Stimulated activated CD4-positive, alpha-beta T cell treated with anti-CD3 and anti-CD28 coated beads, Interleukin-4, amount 100 ng/mL, for 48 hours (primary cell): ENCODE results near the gene EVI2B.
"Not testable (repeated sequence)": the region's sequence is repeated elsewhere in the genome, so short reads cannot be mapped to it uniquely, and the experiment has no call there.

Experiments
- DNase-seq, 2 donors: peaks; one replicate each; pipeline ENCODE4 v3.0.0-alpha.2; 2020; ENCODE audit warnings: low read depth in 2 of 2

The EVI2B gene

DNA sequence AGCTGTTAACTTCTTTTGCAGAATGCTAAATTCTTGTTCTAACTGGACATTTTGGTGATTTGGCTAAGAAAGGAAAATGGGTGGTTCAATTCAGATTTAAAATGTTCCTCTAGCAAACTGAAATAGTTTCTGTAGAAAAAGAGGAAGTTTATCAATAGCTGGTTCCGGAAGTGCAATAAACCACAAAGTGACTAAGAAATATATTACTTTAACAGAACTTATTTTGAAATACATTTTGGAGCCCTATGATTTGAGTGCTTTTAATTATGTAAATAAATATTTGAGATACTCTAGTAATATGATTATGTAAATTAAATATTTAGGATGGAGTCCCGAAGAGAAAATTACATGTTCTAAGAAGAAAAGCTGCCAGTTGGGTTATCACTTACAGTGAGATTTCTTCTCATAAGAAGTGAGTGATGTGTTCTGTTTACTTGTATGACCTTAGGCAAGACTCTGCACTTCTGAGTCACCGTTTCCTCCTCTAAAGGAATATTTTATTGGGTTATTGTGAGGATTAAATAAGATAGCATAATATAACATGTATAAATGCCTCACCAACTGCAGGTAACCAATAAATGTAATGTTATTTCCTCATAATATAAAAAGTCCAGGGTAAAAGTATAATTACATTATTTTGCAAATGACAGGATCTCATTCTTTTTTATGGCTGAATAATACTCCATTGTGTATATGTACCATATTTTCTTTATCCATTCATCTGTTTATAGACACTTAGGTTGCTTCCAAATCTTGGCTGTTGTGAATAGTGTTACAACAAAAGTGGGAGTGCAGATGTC is at the start of gene EVI2B:
Gene EVI2B, minus strand, starts transcription at position 73 of the 800 bp plus-strand sequence. CDS start 8,445 bp downstream, outside the sequence.
- DNase-seq, result no peak

- no peak for DNase-seq
These were observed 44.1 kb upstream of the EVI2B start for GRCh38 chr17:31357839-31358394.

- DNase-seq, result no peak
These were observed 43.2 kb upstream of the EVI2B start for GRCh38 chr17:31357091-31357490.

- DNase-seq, result no peak
These were observed 42.1 kb upstream of the EVI2B start for GRCh38 chr17:31355935-31356334.

GRCh38 chr17:31349454-31349853 is 35.6 kb upstream of the EVI2B start:
- no peak for DNase-seq

- not testable (repeated sequence) for DNase-seq
These were observed 31.4 kb upstream of the EVI2B start for GRCh38 chr17:31345191-31345747.

DNA sequence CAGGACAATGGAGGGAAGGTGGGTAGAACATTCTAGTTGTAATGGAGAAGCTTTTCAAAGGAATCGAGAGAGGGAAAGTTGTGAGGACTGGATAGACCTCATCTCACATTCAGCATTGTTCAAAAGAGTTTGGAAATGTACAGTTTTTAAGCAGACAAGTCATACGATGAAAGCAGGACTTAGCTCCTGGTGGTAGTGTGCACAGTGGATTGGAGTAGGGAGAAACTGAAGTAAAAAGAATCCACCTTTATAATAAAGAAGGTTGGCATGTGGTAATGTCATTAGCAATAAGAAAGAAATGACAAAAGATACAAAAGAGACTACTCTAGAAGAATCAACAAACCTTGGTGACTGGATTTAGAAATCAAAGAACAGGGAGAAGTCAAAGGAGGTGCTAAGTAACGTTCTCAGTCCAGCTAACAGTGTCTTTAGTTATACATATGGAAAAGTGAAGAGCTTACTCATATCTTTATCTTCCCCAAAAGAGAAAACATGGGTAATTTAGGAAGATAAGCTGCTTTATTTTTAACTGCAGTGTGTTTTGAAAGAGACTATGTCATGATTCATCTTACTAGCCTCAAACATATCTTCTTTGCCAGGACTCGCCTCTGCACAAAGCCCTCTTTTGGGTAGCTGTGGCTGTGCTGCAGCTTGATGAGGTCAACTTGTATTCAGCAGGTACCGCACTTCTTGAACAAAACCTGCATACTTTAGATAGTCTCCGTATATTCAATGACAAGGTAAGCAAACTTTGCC is 26.2 kb upstream of the EVI2B start:
- no peak for DNase-seq

GRCh38 chr17:31329221-31329620 is 15.4 kb upstream of the EVI2B start:
- DNase-seq, result no peak

DNA sequence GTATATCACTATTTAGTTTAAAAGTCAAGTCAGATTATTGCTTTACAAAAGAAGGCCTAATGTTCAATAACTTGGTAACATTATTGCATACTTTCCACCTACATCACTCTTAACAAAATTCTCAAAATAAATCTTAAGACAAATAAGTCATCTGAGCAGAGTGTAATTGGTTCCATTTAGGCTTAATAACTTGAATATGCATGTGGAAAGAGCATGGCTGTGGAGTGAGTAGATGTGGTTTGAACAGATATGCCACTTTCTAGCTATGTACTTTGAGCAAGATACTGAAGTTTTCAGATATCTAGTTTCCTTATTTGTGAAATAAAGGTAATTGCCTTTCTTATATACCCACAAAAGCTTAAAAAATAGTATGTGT is 14.3 kb upstream of the EVI2B start:
- DNase-seq, result no peak

DNA sequence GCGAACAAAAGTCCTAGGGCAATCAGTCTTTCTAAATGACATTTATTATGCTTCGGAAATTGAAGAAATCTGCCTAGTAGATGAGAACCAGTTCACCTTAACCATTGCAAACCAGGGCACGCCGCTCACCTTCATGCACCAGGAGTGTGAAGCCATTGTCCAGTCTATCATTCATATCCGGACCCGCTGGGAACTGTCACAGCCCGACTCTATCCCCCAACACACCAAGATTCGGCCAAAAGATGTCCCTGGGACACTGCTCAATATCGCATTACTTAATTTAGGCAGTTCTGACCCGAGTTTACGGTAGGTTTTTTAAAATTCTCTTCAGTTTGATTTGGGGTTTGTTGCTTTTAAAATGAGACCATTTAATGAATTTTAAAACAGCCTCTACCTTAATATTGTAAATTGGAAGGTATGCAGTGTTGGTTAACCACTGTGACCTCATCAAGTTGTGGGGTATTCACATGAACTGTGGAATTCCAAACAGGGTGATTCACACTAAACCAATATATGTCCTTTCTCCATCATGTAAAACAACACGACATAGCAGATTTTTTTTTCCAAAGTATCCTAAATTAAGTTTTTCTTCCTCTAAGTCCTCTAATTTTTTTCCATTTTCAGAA is 13.8 kb upstream of the EVI2B start:
- DNase-seq, result no peak

- DNase-seq, result no peak
These were observed 9.7 kb upstream of the EVI2B start for GRCh38 chr17:31323551-31323950.

DNA sequence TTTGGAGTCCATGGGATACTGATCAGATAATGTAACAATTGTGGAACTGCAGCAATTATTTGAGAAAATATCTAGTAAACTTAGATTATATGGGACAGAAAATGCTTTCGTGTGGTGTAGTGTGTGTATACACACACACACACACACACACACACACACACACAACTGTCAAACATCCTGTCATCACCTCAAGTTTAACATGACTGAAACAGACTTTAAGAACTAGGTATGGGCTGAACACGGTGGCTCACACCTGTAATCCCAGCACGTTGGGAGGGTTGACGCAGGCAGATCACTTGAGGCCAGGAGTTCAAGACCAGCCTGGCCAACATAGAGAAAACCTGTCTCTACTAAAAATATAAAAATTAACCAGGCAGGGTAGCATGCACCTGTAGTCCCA is 8.1 kb upstream of the EVI2B start:
- DNase-seq, result no peak

DNA sequence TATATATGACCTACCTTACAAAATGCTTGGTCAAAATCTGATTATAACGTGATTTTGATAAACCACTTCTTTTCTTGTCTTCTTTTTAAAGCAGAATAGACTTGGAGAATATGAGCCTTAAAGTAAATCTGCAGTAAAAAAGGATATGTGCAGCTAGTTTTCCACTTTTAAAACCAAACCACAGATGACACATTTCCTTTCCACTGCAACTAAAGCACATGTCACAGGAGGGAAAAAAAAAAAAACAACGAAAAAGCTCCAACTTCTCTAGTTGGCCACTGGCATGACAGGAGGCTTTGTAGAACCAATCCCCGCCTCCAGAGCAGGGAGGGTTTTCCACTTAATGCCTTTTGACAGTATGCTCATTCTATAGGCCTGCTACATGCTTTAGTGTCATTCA is 7.6 kb upstream of the EVI2B start, which contains the start of gene EVI2A:
Gene EVI2A, minus strand, starts transcription at position 142 of the 400 bp plus-strand sequence. CDS start 2,609 bp downstream, outside the sequence.
- peak; percentile 57 to 70 for DNase-seq

- DNase-seq, result no peak
These were observed 6.9 kb upstream of the EVI2B start for GRCh38 chr17:31320791-31321190.

DNA sequence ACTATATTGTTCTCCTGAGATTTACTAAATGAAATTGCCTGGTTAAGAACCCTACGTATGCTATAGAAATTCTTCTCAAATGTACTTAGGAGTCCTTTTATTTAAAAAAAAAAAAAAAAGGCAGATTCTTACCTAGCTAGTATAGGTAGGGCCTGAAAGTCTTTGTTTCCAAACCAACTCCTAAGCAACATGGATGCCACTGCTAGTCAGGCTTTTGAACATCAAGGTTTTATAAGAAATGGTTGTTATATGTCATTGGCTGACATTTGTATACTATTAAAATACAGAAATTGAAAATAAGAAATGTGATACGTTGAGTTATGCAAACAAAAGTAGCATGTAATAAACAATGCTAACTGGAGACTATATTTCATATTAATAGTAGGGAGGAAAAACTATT is 6.4 kb upstream of the EVI2B start:
- no peak for DNase-seq

- DNase-seq, result no peak
These were observed 5.2 kb upstream of the EVI2B start for GRCh38 chr17:31318851-31319661.

GRCh38 chr17:31318298-31318801 is 4.5 kb upstream of the EVI2B start:
- DNase-seq, result peak; percentile 19 to 42

DNA sequence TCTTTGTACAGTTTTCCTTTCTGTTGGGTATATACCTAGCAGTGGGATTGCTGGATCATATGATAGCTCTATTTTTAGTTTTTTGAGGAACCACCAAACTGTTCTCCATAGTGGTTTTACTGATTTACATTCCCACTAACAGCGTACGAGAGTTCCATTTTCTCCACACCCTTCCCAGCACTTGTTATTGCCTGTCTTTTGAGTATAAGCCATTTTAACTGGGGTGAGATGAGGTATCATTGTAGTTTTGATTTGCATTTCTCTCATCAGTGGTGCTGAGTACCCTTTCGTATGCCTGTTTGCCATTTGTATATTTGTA is 887 bp upstream of the EVI2B start:
- DNase-seq, result no peak

DNA sequence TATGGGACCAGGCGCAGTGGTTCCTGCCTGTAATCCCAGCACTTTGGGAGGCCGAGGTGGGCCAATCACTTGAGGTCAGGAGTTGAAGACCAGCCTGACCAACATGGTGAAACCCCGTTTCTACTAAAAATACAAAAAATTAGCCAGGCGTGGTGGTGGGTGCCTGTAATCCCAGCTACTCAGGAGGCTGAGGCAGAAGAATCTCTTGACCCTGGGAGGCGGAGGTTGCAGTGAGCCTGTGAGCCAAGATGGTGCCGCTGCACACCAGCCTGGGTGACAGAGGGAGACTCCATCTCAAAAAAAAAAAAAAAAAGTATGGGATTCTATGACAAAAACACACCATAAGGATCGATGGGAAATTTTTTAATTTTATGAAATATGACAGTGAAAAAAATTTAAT is 1.6 kb downstream of the EVI2B start:
- peak in 1 of 2 donors; percentile 18 for DNase-seq

DNA sequence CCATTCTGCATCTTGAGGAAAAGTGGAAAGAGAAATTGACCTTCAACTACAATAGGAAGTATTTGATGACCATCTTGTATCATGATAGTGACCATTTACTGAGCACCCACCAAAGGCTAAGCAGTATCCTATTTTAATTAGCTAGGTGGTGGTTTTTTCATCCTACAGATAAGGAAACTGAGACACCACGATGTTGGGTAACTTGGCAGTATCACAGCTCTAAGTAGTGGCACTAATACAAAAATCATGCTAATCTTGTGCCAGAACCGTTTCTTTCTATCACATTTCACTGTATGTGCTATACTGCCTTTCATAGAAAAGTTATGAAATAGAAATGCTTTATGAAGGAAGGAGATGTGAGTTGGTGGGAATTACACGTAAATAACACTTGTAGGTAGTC is 2.3 kb downstream of the EVI2B start:
- DNase-seq, result no peak

DNA sequence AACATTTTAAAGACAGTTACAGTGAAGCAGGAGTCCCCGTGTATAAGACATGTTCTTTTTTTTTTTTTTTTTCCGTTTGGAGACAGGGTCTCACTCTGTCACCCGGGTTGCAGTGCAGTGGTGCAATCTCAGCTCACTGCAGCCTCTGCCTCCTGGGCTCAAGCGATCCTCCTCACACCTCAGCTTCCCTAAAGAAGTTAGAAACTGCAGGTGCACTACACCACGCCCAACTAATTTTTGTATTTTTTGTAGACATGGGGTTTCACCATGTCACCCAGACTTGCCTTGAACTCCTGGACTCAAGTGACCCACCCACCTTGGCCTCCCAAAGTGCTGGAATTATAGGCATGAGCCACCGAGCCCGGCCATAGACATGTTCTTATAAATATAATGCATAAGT is 3.0 kb downstream of the EVI2B start:
- no peak for DNase-seq
